Heart left ventricle (tissue), 16 donors: ENCODE data around the gene NPAS2. TPM values are rescaled to one million over a fixed set of nuclear protein-coding genes. Genes with fewer than 3 reads are reported as not detected.
A peak's percentile ranks its signal among the peaks of the same experiment; 100 is the strongest.

Experiments
- ATAC-seq, 4 donors: fragments of 200-7000 bp; cut with Tn5 transposase; one replicate each; pipeline ENCODE4 v1.9.1; 2020 to 2022; ENCODE audit warnings: moderate library complexity in 4 of 4, mild to moderate bottlenecking in 3 of 4, moderate number of reproducible peaks in 1 of 4
- DNase-seq, 5 donors: peaks; one replicate each; pipeline ENCODE4 v3.0.0-alpha.2; 2020
- H3K27ac ChIP-seq, 12 donors: fragments of 200-600 bp; sonication (generic) in 4 of 12; one replicate each; pipeline versions ENCODE4 v1.5.0 to v1.8.0; 2016 to 2022; ENCODE audit warnings: mild to moderate bottlenecking in 2 of 12
- H3K27me3 ChIP-seq, 9 donors: fragments of 200-600 bp; sonication (generic) in 2 of 9; one replicate each; pipeline versions ENCODE4 v1.5.1 to v1.8.0; 2016 to 2022; ENCODE audit warnings: mild to moderate bottlenecking in 3 of 9
- H3K36me3 ChIP-seq, 9 donors: fragments of 200-600 bp; sonication (generic) in 2 of 9; one replicate each; pipeline versions ENCODE4 v1.5.0 to v1.8.0; 2018 to 2022; ENCODE audit warnings: mild to moderate bottlenecking in 2 of 9
- H3K4me1 ChIP-seq, 12 donors: fragments of 200-600 bp; sonication (generic) in 4 of 12; one replicate each; pipeline versions ENCODE4 v1.5.0 to v1.8.0; 2016 to 2022; ENCODE audit warnings: mild to moderate bottlenecking in 3 of 12
- H3K4me3 ChIP-seq, 12 donors: fragments of 200-600 bp; sonication (generic) in 4 of 12; one replicate each; pipeline versions ENCODE4 v1.5.0 to v1.8.0; 2017 to 2022; ENCODE audit warnings: mild to moderate bottlenecking in 9 of 12, moderate library complexity in 4 of 12
- H3K9me3 ChIP-seq, 12 donors: fragments of 200-600 bp; sonication (generic) in 4 of 12; one replicate each; pipeline versions ENCODE4 v1.5.0 to v1.8.0; 2016 to 2022; ENCODE audit warnings: mild to moderate bottlenecking in 1 of 12
- POLR2A ChIP-seq, 2 donors: fragments of 450-650 bp; IDR thresholded peaks; one replicate each; pipeline ENCODE4 v1.6.1; 2017; ENCODE audit warnings: antibody characterized with exemption in 2 of 2, mild to moderate bottlenecking in 2 of 2, moderate library complexity in 2 of 2
- WGBS, 4 donors: extraction: QIAGEN DNeasy Blood & Tissue Kit in 2 of 4; methylation state at CpG; one replicate each; pipeline versions ENCODE4 v1.1.5 to v1.1.7; 2013 to 2018; 5-methylcytosine and 5-hydroxymethylcytosine counted together
- intact Hi-C, 10 donors: fragments of 100-400 bp; cut with DNase I; formaldehyde crosslinking; loops; one replicate each; pipeline versions ENCODE4 v1.11.1 to v1.14.2; 2022
- polyA plus RNA-seq, 2 donors: library from polyadenylated mRNA; stranded (reverse); fragments of 200-250 nt; gene quantifications; one replicate each; pipeline ENCODE4 v1.2.3, GENCODE V29; 2013
- total RNA-seq, 9 donors: library from RNA; depleted of rRNA in 2 of 9; stranded (reverse); fragments of >200 nt in 2 of 9; fragmentation: NEBNext Ultra II Directional in 3 of 9; extraction: Animal tissue kit (Norgen Biotek cat#: 25700) in 3 of 9; gene quantifications; one replicate each; pipeline versions ENCODE4 v1.1.0 to v1.2.4, GENCODE V29; 2016 to 2023
- TF ChIP-seq, protein P1 (sequence below), 12 donors: fragments of 200-600 bp; sonication (generic) in 4 of 12; IDR thresholded peaks; one replicate each; pipeline versions ENCODE4 v1.5.0 to v1.8.0; 2018 to 2022; ENCODE audit warnings: antibody characterized with exemption in 12 of 12, mild to moderate bottlenecking in 5 of 12
- donor health status: ischemic (EF 13 %, LVEDD 7.1; RV severe dilation, severe dysfunction).
- donor health status: healthy with polysubstance abuse.
- donor health status: DM: no; HTN: yes; CAD: no.
- donor health status: DM: no; HTN: no; CAD: no.
- donor health status: ischemic (EF 25% LVEDD 6.9; RV normal size, moderate dysfunction).
- donor health status: ischemic (EF 25% LVEDD 5.7; RV mildly dilated, moderate dysfunction).
- donor health status: healthy.
- donor health status: DM: yes; HTN: yes; CAD: no.
- donor health status: ischemic (EF 35%, LVEDD 5.7; RV mildly dilated, moderate dysfunction).
- donor health status: nonischemic (EF 11% LVEDD 7.7; RV severe dilation, severe dysfunction).
- donor health status: DM: yes; HTN: yes; CAD: no.
- donor health status: PGD.
- donor health status: ischemic (EF 29% LVEDD 5.4; RV normal size, mild dysfunction).
- donor health status: nonischemic (EF 23%, LVEDD 6.1; RV moderate dilation, normal function).

NPAS2 gene
- total and polyA plus RNA-seq, 11 donors: 28.2 to 144 (median 43.3) TPM

DNA sequence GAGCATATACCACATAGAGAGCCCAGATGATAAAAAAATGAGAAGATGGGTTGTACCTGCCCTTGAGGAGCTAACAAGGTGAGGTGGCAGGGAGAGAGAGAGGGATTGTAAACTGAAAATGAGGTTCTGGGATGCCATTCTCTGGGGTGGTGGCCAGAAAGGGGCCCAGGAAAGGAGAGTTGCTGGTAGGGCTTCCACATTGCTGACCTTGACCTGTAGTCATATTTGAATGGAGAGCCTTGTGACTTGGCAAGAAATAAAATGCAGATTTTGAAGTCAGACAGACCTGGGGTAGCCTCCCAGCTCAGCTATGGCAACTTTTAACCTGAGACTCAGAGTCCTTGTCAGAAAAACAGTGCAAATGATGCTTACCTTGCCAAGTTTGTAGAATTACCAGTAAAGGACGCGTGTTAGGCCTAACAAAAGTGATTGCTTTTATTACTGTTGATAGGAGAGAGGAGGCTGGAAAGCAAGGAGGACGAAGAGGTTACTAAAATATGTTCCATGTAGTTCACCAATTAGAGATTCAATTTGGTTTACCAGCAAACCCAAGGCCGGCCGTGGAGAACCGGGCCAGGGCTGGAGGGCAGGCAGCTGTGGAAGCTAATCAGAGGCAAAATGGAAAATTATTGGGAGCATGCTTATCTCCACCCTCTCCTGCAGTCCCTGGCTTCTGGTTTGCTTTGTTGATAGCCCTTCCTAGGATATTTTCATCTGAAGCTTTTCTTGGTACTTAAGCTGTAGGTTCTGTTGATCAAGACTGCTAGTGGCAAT, 3.9 kb downstream of the NPAS2 start:
- no peak overlapping the region for H3K4me3 ChIP-seq
- H3K4me1 ChIP-seq: peaks cover 0 to 56% (median 12%) of the 10 kb centered on the region in 12 donors
- ATAC-seq (peak in 1 of 4 donors; percentile 21), DNase-seq (peak in 1 of 5 donors; percentile 28)
- H3K9me3 ChIP-seq: peaks cover 0 to 16% (median 6%) of the 10 kb centered on the region in 12 donors
- H3K27me3 ChIP-seq: peaks cover 0 to 25% (median 0%) of the 10 kb centered on the region in 9 donors
- TF ChIP-seq POLR2A (IDR thresholded peaks at IDR 0.05): no peak
- TF ChIP-seq, protein P1, sequence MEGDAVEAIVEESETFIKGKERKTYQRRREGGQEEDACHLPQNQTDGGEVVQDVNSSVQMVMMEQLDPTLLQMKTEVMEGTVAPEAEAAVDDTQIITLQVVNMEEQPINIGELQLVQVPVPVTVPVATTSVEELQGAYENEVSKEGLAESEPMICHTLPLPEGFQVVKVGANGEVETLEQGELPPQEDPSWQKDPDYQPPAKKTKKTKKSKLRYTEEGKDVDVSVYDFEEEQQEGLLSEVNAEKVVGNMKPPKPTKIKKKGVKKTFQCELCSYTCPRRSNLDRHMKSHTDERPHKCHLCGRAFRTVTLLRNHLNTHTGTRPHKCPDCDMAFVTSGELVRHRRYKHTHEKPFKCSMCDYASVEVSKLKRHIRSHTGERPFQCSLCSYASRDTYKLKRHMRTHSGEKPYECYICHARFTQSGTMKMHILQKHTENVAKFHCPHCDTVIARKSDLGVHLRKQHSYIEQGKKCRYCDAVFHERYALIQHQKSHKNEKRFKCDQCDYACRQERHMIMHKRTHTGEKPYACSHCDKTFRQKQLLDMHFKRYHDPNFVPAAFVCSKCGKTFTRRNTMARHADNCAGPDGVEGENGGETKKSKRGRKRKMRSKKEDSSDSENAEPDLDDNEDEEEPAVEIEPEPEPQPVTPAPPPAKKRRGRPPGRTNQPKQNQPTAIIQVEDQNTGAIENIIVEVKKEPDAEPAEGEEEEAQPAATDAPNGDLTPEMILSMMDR (IDR thresholded peaks at IDR 0.05): no peak
- intact Hi-C loops: loop anchor here in 8 of 10 donors (2.0 to 10.0 kb wide), 12 partner anchors 53 to 212 kb away; no protein-coding TSS in a partner anchor
- H3K27ac ChIP-seq: peak overlapping the region; percentile 4 to 95 (median 85)
- no peaks in the 10 kb centered on the region for H3K36me3 ChIP-seq
- 60 to 74% (median 65%) methylated on average over 6 of the region's 6 CpGs for WGBS, 4 donors

DNA sequence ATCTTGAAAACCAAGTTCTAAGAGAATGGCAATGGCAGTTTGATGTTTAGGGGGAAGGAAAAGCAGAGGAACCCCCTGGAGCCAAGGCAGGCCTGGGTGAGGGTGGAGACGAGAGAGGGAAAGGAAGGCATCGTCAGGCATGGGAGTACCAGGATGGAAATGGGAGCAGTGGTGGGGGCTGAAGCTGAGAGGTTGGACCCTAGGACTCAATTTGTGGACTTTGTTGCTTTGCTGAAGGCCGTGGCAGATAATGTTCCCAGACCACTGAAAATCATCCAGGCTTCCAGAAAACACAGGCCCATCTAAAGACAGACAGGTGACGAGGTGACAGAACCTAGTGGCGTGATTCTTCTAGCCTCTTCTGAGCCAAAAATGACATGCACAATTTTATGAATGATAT, 4.9 kb downstream of the NPAS2 start:
- DNase-seq (no peak), ATAC-seq (no peak)
- no peak for TF ChIP-seq POLR2A (IDR thresholded peaks at IDR 0.05)
- TF ChIP-seq, protein P1 (IDR thresholded peaks at IDR 0.05): no peak
- intact Hi-C loops: loop anchor here in 8 of 10 donors (5.0 to 10.0 kb wide), 11 partner anchors 52 to 213 kb away; no protein-coding TSS in a partner anchor
- H3K36me3 ChIP-seq: no peaks in the 10 kb centered on the region
- peaks cover 0 to 16% (median 0%) of the 10 kb centered on the region in 9 donors for H3K27me3 ChIP-seq
- 85 to 94% (median 91%) methylated on average over 5 of the region's 5 CpGs for WGBS, 4 donors
- H3K4me1 ChIP-seq: peaks cover 0 to 52% (median 12%) of the 10 kb centered on the region in 12 donors
- peaks cover 0 to 18% (median 6%) of the 10 kb centered on the region in 12 donors for H3K9me3 ChIP-seq
- H3K27ac ChIP-seq: peak overlapping the region in 10 of 12 donors; percentile 55 to 95 (median 88)
- H3K4me3 ChIP-seq: no peak overlapping the region

DNA sequence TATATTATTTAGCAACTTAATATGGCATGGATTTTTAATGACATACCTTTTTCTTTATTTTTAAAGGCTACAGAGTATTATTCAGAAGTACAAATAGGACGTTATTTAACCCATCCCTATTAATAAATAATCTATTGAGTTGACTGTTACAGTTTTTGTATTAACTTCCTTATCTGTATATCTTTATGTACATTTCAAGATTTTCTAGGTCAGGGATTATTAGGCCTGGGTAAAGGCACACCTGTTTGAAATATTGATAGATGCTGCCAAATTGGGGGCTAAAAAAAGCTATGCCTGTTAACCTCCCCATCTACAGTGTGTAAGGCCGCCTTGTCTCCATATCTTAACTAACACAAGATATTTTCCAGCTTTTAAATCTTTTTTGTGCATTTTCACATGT, 6.6 kb downstream of the NPAS2 start:
- no peaks in the 10 kb centered on the region for H3K36me3 ChIP-seq
- DNase-seq: no peak
- TF ChIP-seq, protein P1 (IDR thresholded peaks at IDR 0.05): no peak
- TF ChIP-seq POLR2A (IDR thresholded peaks at IDR 0.05): no peak
- intact Hi-C loops: loop anchor here in 1 of 10 donors (10.0 kb wide), 1 partner anchor 58 kb away; no protein-coding TSS in a partner anchor
- H3K4me1 ChIP-seq: peaks cover 0 to 53% (median 14%) of the 10 kb centered on the region in 12 donors
- H3K27ac ChIP-seq: no peak overlapping the region
- H3K27me3 ChIP-seq: peaks cover 0 to 3% (median 0%) of the 10 kb centered on the region in 9 donors
- ATAC-seq: no peak
- no peak overlapping the region for H3K4me3 ChIP-seq
- 90 to 97% (median 94%) methylated on average over 2 of the region's 2 CpGs for WGBS, 4 donors
- peaks cover 0 to 18% (median 6%) of the 10 kb centered on the region in 12 donors for H3K9me3 ChIP-seq

DNA sequence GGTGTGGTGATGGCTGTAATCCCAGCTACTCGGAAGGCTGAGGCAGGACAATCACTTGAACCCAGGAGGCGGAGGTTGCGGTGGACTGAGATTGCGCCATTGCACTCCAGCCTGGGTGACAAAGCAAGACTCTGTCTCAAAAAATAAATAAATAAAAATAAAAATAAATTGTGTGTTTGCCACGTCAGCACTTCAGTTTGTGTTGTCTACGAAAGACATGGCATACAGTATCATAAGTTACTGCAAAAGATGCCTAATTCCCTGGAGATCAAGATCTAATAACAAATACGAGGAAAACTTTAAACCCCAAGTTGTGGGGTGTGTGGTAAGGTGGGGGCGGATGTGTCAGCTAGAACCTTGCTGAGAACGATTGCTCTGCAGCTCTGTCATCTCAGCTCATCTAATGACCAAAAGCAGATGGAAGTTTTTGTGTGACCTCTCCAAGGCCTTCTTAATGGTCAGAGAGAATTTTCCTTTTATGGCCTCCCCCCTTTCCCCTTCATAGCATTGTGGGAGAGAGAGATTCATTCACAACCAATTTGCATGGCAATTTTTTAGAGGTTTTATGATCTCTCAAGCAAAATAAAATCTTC, 11.3 kb downstream of the NPAS2 start:
- H3K27me3 ChIP-seq: no peaks in the 10 kb centered on the region
- DNase-seq (no peak), ATAC-seq (no peak)
- WGBS, 4 donors: 76 to 82% (median 80%) methylated on average over 9 of the region's 9 CpGs
- intact Hi-C loops: no loop called here
- H3K4me1 ChIP-seq: peaks cover 0 to 54% (median 36%) of the 10 kb centered on the region in 12 donors
- H3K9me3 ChIP-seq: peaks cover 0 to 18% (median 6%) of the 10 kb centered on the region in 12 donors
- TF ChIP-seq POLR2A (IDR thresholded peaks at IDR 0.05): no peak
- TF ChIP-seq, protein P1 (IDR thresholded peaks at IDR 0.05): no peak
- no peak overlapping the region for H3K4me3 ChIP-seq
- no peaks in the 10 kb centered on the region for H3K36me3 ChIP-seq
- H3K27ac ChIP-seq: peak overlapping the region in 2 of 12 donors; percentile 24 to 46
